IPS DF 4.7 (cell line): ENCODE measurements around the gene DLL4.
"Not testable (repeated sequence)": the region's sequence is repeated elsewhere in the genome, so short reads cannot be mapped to it uniquely, and the experiment has no call there.

Experiments
- DNase-seq: peaks from one replicate; pipeline ENCODE4 v3.0.0-alpha.2; 2013; ENCODE audit warnings: low spot score; ENCODE audit errors: extremely low read depth

Gene DLL4

GRCh38 chr15:40958723-40959122, 29.6 kb downstream of the DLL4 start:
- DNase-seq = no peak

- DNase-seq = no peak
These were observed 30.4 kb downstream of the DLL4 start for GRCh38 chr15:40959331-40960141.

- no peak for DNase-seq
These were observed 31.2 kb downstream of the DLL4 start for GRCh38 chr15:40960151-40960885.

GRCh38 chr15:40960925-40961324, 31.8 kb downstream of the DLL4 start:
- no peak for DNase-seq

GRCh38 chr15:40961740-40962139, 32.6 kb downstream of the DLL4 start:
- not testable (repeated sequence) for DNase-seq

GRCh38 chr15:40962317-40962716, 33.2 kb downstream of the DLL4 start:
- not testable (repeated sequence) for DNase-seq

GRCh38 chr15:40963201-40963600, 34.1 kb downstream of the DLL4 start:
- DNase-seq = no peak

- DNase-seq = no peak
These were observed 34.9 kb downstream of the DLL4 start for GRCh38 chr15:40964006-40964405.

- no peak for DNase-seq
These were observed 35.5 kb downstream of the DLL4 start for GRCh38 chr15:40964634-40965033.

GRCh38 chr15:40968290-40969085, 39.3 kb downstream of the DLL4 start:
- DNase-seq = no peak

- no peak for DNase-seq
These were observed 40.2 kb downstream of the DLL4 start for GRCh38 chr15:40969363-40969762.

- no peak for DNase-seq
These were observed 45.7 kb downstream of the DLL4 start for GRCh38 chr15:40974879-40975278.

GRCh38 chr15:40976819-40977218, 47.7 kb downstream of the DLL4 start:
- no peak for DNase-seq

GRCh38 chr15:40978141-40978540, 49.0 kb downstream of the DLL4 start:
- no peak for DNase-seq

- no peak for DNase-seq
These were observed 49.4 kb downstream of the DLL4 start for GRCh38 chr15:40978562-40978961.

- DNase-seq = no peak
These were observed 52.0 kb downstream of the DLL4 start for GRCh38 chr15:40981186-40981585.

- no peak for DNase-seq
These were observed 53.7 kb downstream of the DLL4 start for GRCh38 chr15:40982855-40983254.

GRCh38 chr15:40984406-40984805, 55.3 kb downstream of the DLL4 start:
- no peak for DNase-seq

- DNase-seq = no peak
These were observed 55.8 kb downstream of the DLL4 start for GRCh38 chr15:40984964-40985363.

- DNase-seq = no peak
These were observed 56.6 kb downstream of the DLL4 start for GRCh38 chr15:40985541-40986330.

- no peak for DNase-seq
These were observed 57.7 kb downstream of the DLL4 start for GRCh38 chr15:40986820-40987219.
